ENCODE data around the gene GNAI3.
A peak's percentile ranks its signal among the peaks of the same experiment; 100 is the strongest.

The GNAI3 gene

GRCh38 chr1:109546311-109547109 is 1.9 kb upstream of the GNAI3 start:
- DNase-seq = peak; percentile 75

GRCh38 chr1:109547463-109548320 is 723 bp upstream of the GNAI3 start:
- no peak for DNase-seq

- DNase-seq = no peak
Observed at GRCh38 chr1:109556563-109556962, 8.1 kb downstream of the GNAI3 start.

- DNase-seq = no peak
Observed at GRCh38 chr1:109557520-109557919, 9.1 kb downstream of the GNAI3 start.

GRCh38 chr1:109559995-109560394 is 11.6 kb downstream of the GNAI3 start:
- no peak for DNase-seq

- no peak for DNase-seq
Observed at GRCh38 chr1:109564194-109564878, 15.9 kb downstream of the GNAI3 start.

GRCh38 chr1:109565241-109565640 is 16.8 kb downstream of the GNAI3 start:
- no peak for DNase-seq

GRCh38 chr1:109566982-109567381 is 18.6 kb downstream of the GNAI3 start:
- DNase-seq = no peak

- DNase-seq = no peak
Observed at GRCh38 chr1:109567877-109568672, 19.7 kb downstream of the GNAI3 start.

- DNase-seq = no peak
Observed at GRCh38 chr1:109569323-109569722, 20.9 kb downstream of the GNAI3 start.

GRCh38 chr1:109570414-109570813 is 22.0 kb downstream of the GNAI3 start:
- no peak for DNase-seq

- no peak for DNase-seq
Observed at GRCh38 chr1:109573785-109574184, 25.4 kb downstream of the GNAI3 start.

GRCh38 chr1:109578947-109579443 is 30.6 kb downstream of the GNAI3 start:
- DNase-seq = no peak

GRCh38 chr1:109579491-109579890 is 31.1 kb downstream of the GNAI3 start:
- no peak for DNase-seq

GRCh38 chr1:109582021-109582420 is 33.6 kb downstream of the GNAI3 start:
- no peak for DNase-seq

- no peak for DNase-seq
Observed at GRCh38 chr1:109584766-109585165, 36.4 kb downstream of the GNAI3 start.

- no peak for DNase-seq
Observed at GRCh38 chr1:109586055-109586454, 37.6 kb downstream of the GNAI3 start.

- DNase-seq = no peak
Observed at GRCh38 chr1:109589177-109589576, 40.8 kb downstream of the GNAI3 start.

GRCh38 chr1:109589679-109590078 is 41.3 kb downstream of the GNAI3 start:
- no peak for DNase-seq

- no peak for DNase-seq
Observed at GRCh38 chr1:109592916-109593315, 44.5 kb downstream of the GNAI3 start.

- no peak for DNase-seq
Observed at GRCh38 chr1:109595531-109595930, 47.1 kb downstream of the GNAI3 start.

GRCh38 chr1:109598156-109598555 is 49.7 kb downstream of the GNAI3 start:
- no peak for DNase-seq

Measured in KG1 (cell line).